Superior temporal gyrus (tissue), 1 donor: Measurements from ENCODE around the gene MYO5A.

Source experiments
- DNase-seq: peaks from one replicate; pipeline ENCODE4 v3.0.0-alpha.2; 2016; ENCODE audit errors: extremely low spot score

Gene MYO5A

GRCh38 chr15:52362497-52362896 is 166.2 kb downstream of the MYO5A start:
- DNase-seq = no peak

GRCh38 chr15:52361975-52362494 is 166.6 kb downstream of the MYO5A start:
- DNase-seq = no peak

GRCh38 chr15:52361494-52361893 is 167.2 kb downstream of the MYO5A start:
- DNase-seq = no peak

GRCh38 chr15:52360229-52361203 is 168.2 kb downstream of the MYO5A start:
- DNase-seq = peak; percentile 57

GRCh38 chr15:52359722-52360121 is 169.0 kb downstream of the MYO5A start:
- no peak for DNase-seq

GRCh38 chr15:52357949-52358348 is 170.7 kb downstream of the MYO5A start:
- DNase-seq = no peak

GRCh38 chr15:52352086-52352485 is 176.6 kb downstream of the MYO5A start:
- DNase-seq = no peak

GRCh38 chr15:52351206-52351908 is 177.3 kb downstream of the MYO5A start:
- no peak for DNase-seq

GRCh38 chr15:52350423-52350822 is 178.3 kb downstream of the MYO5A start:
- no peak for DNase-seq

- no peak for DNase-seq
Observed at GRCh38 chr15:52349052-52349700, 179.5 kb downstream of the MYO5A start.

- DNase-seq = no peak
Observed at GRCh38 chr15:52348056-52348745, 180.5 kb downstream of the MYO5A start.

GRCh38 chr15:52344592-52344991 is 184.1 kb downstream of the MYO5A start:
- DNase-seq = no peak

- DNase-seq = no peak
Observed at GRCh38 chr15:52343831-52344230, 184.8 kb downstream of the MYO5A start.

GRCh38 chr15:52340093-52340492 is 188.6 kb downstream of the MYO5A start:
- DNase-seq = no peak

GRCh38 chr15:52338891-52339290 is 189.8 kb downstream of the MYO5A start:
- no peak for DNase-seq

GRCh38 chr15:52338058-52338457 is 190.6 kb downstream of the MYO5A start:
- peak; percentile 62 for DNase-seq

- DNase-seq = no peak
Observed at GRCh38 chr15:52337198-52337853, 191.4 kb downstream of the MYO5A start.

GRCh38 chr15:52336529-52336928 is 192.2 kb downstream of the MYO5A start:
- no peak for DNase-seq

- no peak for DNase-seq
Observed at GRCh38 chr15:52334491-52335160, 194.1 kb downstream of the MYO5A start.

GRCh38 chr15:52331490-52332240 is 197.0 kb downstream of the MYO5A start:
- DNase-seq = peak; percentile 78
